HCT116 (cell line): ENCODE results near the gene SLC25A47. TPM values are rescaled to one million over a fixed set of nuclear protein-coding genes. Genes with fewer than 3 reads are reported as not detected.

Source experiments
- ATAC-seq: fragments of 200-7000 bp; cut with Tn5 transposase; 2 replicates; pipeline ENCODE4 v1.9.1; 2020; ENCODE audit warnings: mild to moderate bottlenecking, moderate library complexity
- BruUV-seq: library from RNA; stranded (reverse); fragments of 400-500 nt; replicated peaks from 2 replicates; lab custom pipeline; 2021; lab: Mats Ljungman, UMichigan
- CTCF ChIA-PET: fragments of 300-600 bp; sonication (Branson Sonifier 250); formaldehyde crosslinking; loops from one replicate; lab custom pipeline; 2021; ENCODE audit warnings: antibody characterized with exemption; lab: Charles Lee
- POLR2A ChIA-PET: fragments of 300-600, 350-600 bp; sonication (Branson Sonifier 250); formaldehyde crosslinking; loops from one replicate; lab custom pipeline; 2021; ENCODE audit warnings: antibody characterized with exemption; lab: Charles Lee
- RAD21 ChIA-PET, 2 experiments: fragments of 300-600 bp; sonication (Branson Sonifier 250); formaldehyde crosslinking; loops; one replicate each; lab custom pipeline; 2023; ENCODE audit warnings: low total read pairs in 2 of 2; ENCODE audit not compliant: uncharacterized antibody in 2 of 2, unreplicated experiment in 2 of 2, low non-redundant PET in 1 of 2; lab: Charles Lee
- DNase-seq: peaks from one replicate; pipeline ENCODE4 v3.0.0-alpha.2; 2010; ENCODE audit warnings: low read depth, low spot score
- H2AFZ ChIP-seq: fragments of 200-600 bp; shearing (Covaris generic), sonication (generic); 2 replicates; pipeline ENCODE4 v1.6.1; 2017; ENCODE audit warnings: low read depth, mixed run types, mixed read lengths, antibody characterized with exemption, low read length; ENCODE audit not compliant: poor library complexity, severe bottlenecking
- H3K27ac ChIP-seq: 2 replicates; pipeline ENCODE4 v1.5.1; 2012; ENCODE audit warnings: low read depth, low read length
- H3K27me3 ChIP-seq: fragments of 200-600 bp; sonication (generic); 2 replicates; pipeline ENCODE4 v1.6.1; 2016; ENCODE audit warnings: mixed run types, low read length, mixed read lengths; ENCODE audit not compliant: insufficient read depth
- H3K36me3 ChIP-seq, 2 experiments: fragments of 200-500 bp in 1 of 2; fragments of 200-600 bp in 1 of 2; sonication (Bioruptor generic) in 1 of 2; sonication (generic) in 1 of 2; 2 replicates each; pipeline versions ENCODE4 v1.5.1 to v1.6.1; 2014 to 2016; ENCODE audit warnings: low read length in 2 of 2, inconsistent platforms in 1 of 2, mixed read lengths in 1 of 2, mixed run types in 1 of 2; ENCODE audit not compliant: insufficient read depth in 2 of 2, control insufficient read depth in 1 of 2
- H3K4me1 ChIP-seq, 2 experiments: fragments of 200-600 bp in 1 of 2; sonication (generic) in 1 of 2; 2 replicates each; pipeline versions ENCODE4 v1.5.1 to v1.6.1; 2012 to 2017; ENCODE audit warnings: low read length in 2 of 2, inconsistent platforms in 1 of 2, mild to moderate bottlenecking in 1 of 2, mixed read lengths in 1 of 2, mixed run types in 1 of 2, moderate library complexity in 1 of 2; ENCODE audit not compliant: insufficient read depth in 2 of 2, control insufficient read depth in 1 of 2
- H3K4me2 ChIP-seq: fragments of 200-600 bp; sonication (generic); 2 replicates; pipeline ENCODE4 v1.6.1; 2017; ENCODE audit warnings: mixed run types, low read length, mixed read lengths
- H3K4me3 ChIP-seq, 2 experiments: fragments of 200-600 bp in 1 of 2; sonication (generic) in 1 of 2; replicated peaks in 1 of 2; 2 replicates each; pipeline ENCODE4 v1.5.1; 2011 to 2016; ENCODE audit warnings: low read length in 2 of 2, control low read depth in 1 of 2, low read depth in 1 of 2, mild to moderate bottlenecking in 1 of 2, mixed read lengths in 1 of 2, mixed run types in 1 of 2
- H3K79me2 ChIP-seq: fragments of 200-600 bp; sonication (generic); 2 replicates; pipeline ENCODE4 v1.6.1; 2017; ENCODE audit warnings: mild to moderate bottlenecking, mixed run types, low read length, moderate library complexity, mixed read lengths; ENCODE audit not compliant: insufficient read depth
- H3K9ac ChIP-seq: fragments of 200-600 bp; sonication (generic); 2 replicates; pipeline ENCODE4 v1.6.1; 2016; ENCODE audit warnings: low read length, mixed read lengths
- H3K9me2 ChIP-seq: fragments of 200-600 bp; sonication (generic), shearing (Covaris generic); 2 replicates; pipeline ENCODE4 v1.6.1; 2017; ENCODE audit warnings: mixed run types, mild to moderate bottlenecking, moderate library complexity; ENCODE audit not compliant: insufficient read depth
- H3K9me3 ChIP-seq, 2 experiments: fragments of 200-500 bp in 1 of 2; fragments of 200-600 bp in 1 of 2; sonication (Bioruptor generic) in 1 of 2; sonication (generic) in 1 of 2; 2 replicates each; pipeline ENCODE4 v1.6.1; 2014 to 2017; ENCODE audit warnings: low read length in 2 of 2, mixed read lengths in 2 of 2, inconsistent platforms in 1 of 2, low read depth in 1 of 2, mild to moderate bottlenecking in 1 of 2, mixed run types in 1 of 2, moderate library complexity in 1 of 2; ENCODE audit not compliant: control insufficient read depth in 1 of 2, insufficient read depth in 1 of 2
- H4K20me1 ChIP-seq: fragments of 200-600 bp; sonication (generic), shearing (Covaris generic); 2 replicates; pipeline ENCODE4 v1.6.1; 2017; ENCODE audit warnings: mixed run types, mild to moderate bottlenecking, moderate library complexity; ENCODE audit not compliant: insufficient read depth
- ELF1 ChIP-seq: IDR thresholded peaks from 2 replicates; pipeline ENCODE4 v1.6.1; 2012; ENCODE audit warnings: low read depth, borderline replicate concordance
- EZH2 ChIP-seq: fragments of 200-600 bp; sonication (generic); IDR thresholded peaks from 2 replicates; pipeline ENCODE4 v1.6.1; 2017; ENCODE audit warnings: antibody characterized with exemption, mixed run types
- EZH2phosphoT487 ChIP-seq: fragments of 200-600 bp; IDR thresholded peaks from 2 replicates; pipeline ENCODE4 v1.6.1; 2018; ENCODE audit warnings: antibody characterized with exemption, borderline replicate concordance
- POLR2A ChIP-seq: IDR thresholded peaks from 2 replicates; pipeline ENCODE4 v1.7.0; 2011; ENCODE audit warnings: borderline replicate concordance; ENCODE audit not compliant: insufficient read depth, insufficient read length; ENCODE audit errors: extremely low read depth
- RAD21 ChIP-seq: IDR thresholded peaks from 2 replicates; pipeline ENCODE4 v1.6.1; 2012; ENCODE audit warnings: low read depth, mild to moderate bottlenecking
- SIN3A ChIP-seq: IDR thresholded peaks from 2 replicates; pipeline ENCODE4 v1.6.1; 2012; ENCODE audit warnings: low read depth
- YY1 ChIP-seq: IDR thresholded peaks from 2 replicates; pipeline ENCODE4 v1.6.1; 2011; ENCODE audit warnings: low read length, low read depth, moderate library complexity, mild to moderate bottlenecking; ENCODE audit not compliant: insufficient replicate concordance; ENCODE audit errors: extremely low read depth
- ZBTB33 ChIP-seq: IDR thresholded peaks from 2 replicates; pipeline ENCODE4 v1.6.1; 2011; ENCODE audit warnings: mild to moderate bottlenecking, low read length, moderate library complexity; ENCODE audit not compliant: insufficient replicate concordance; ENCODE audit errors: extremely low read depth
- ZFX ChIP-seq: fragments of 450-650 bp; IDR thresholded peaks from 2 replicates; pipeline ENCODE4 v1.6.1; 2017
- intact Hi-C: fragments of 100-400 bp; cut with micrococcal nuclease; formaldehyde crosslinking; loops from 2 replicates; pipeline ENCODE4 v1.10.0; 2022
- total RNA-seq: library from RNA; stranded (reverse); gene quantifications from one replicate; pipeline ENCODE4 v1.2.1, GENCODE V29; 2021; ENCODE audit not compliant: unreplicated experiment
- TF ChIP-seq, protein P1 (sequence below): IDR thresholded peaks from 2 replicates; pipeline ENCODE4 v1.6.1; 2012

SLC25A47 gene
- total RNA-seq, 1 experiment from 2014 or later, result 0.17 TPM

- Histone ChIP-seq H3K4me2 (no peak overlapping the region), H3K9me2 (no peaks in the 10 kb centered on the region), H3K79me2 (no peaks in the 10 kb centered on the region), H3K4me1 (no peaks in the 10 kb centered on the region), H4K20me1 (no peaks in the 10 kb centered on the region), H3K4me3 (no peak overlapping the region), H2AFZ (no peak overlapping the region), H3K9ac (no peak overlapping the region), H3K9me3 (no peaks in the 10 kb centered on the region), H3K36me3 (peaks cover 1 to 5% of the 10 kb centered on the region in 2 experiments; a peak in 2 of 4 replicates), H3K27me3 (no peaks in the 10 kb centered on the region), H3K27ac (no peak overlapping the region)
- no peak for ATAC-seq
- POLR2A ChIA-PET, result no interaction called here
- DNase-seq, result no peak
- TF ChIP-seq, protein P1, sequence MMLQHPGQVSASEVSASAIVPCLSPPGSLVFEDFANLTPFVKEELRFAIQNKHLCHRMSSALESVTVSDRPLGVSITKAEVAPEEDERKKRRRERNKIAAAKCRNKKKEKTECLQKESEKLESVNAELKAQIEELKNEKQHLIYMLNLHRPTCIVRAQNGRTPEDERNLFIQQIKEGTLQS, result no peak
- TF ChIP-seq ZBTB33 (no peak), POLR2A (no peak), EZH2phosphoT487 (no peak)
- CTCF ChIA-PET, result no interaction called here
- intact Hi-C loops, result no loop called here
- RAD21 ChIA-PET, result no interaction called here
- no TSS peak for BruUV-seq
Observed at GRCh38 chr14:100334904-100335303, 11.8 kb downstream of the SLC25A47 start.

GRCh38 chr14:100336618-100337530, 13.7 kb downstream of the SLC25A47 start:
- intact Hi-C loops, result no loop called here
- ATAC-seq, result no peak
- Histone ChIP-seq H3K79me2 (no peaks in the 10 kb centered on the region), H4K20me1 (no peaks in the 10 kb centered on the region), H3K9me2 (no peaks in the 10 kb centered on the region), H3K4me3 (no peak overlapping the region), H3K4me2 (no peak overlapping the region), H3K9me3 (no peaks in the 10 kb centered on the region), H3K9ac (no peak overlapping the region), H3K27me3 (no peaks in the 10 kb centered on the region)
- CTCF ChIA-PET, result no interaction called here
- no TSS peak for BruUV-seq
- no peak for TF ChIP-seq POLR2A
- no peak for TF ChIP-seq ZFX
- no peak for TF ChIP-seq SIN3A
- TF ChIP-seq EZH2, result no peak
- no peak for TF ChIP-seq YY1
- TF ChIP-seq ELF1, result no peak
- TF ChIP-seq ZBTB33, result no peak
- TF ChIP-seq, protein P1, result no peak
- no peak for TF ChIP-seq RAD21
- TF ChIP-seq, all 23 proteins: peak for 0
- Histone ChIP-seq H3K4me1 (peaks cover 0 to 8% of the 10 kb centered on the region in 2 experiments; a peak in 1 of 4 replicates), H3K27ac (no peak overlapping the region), H3K36me3 (peaks cover 7 to 14% of the 10 kb centered on the region in 2 experiments; a peak in 3 of 4 replicates), H2AFZ (no peak overlapping the region)
- no peak for DNase-seq
- RAD21 ChIA-PET, result no interaction called here
- POLR2A ChIA-PET, result no interaction called here
